Measurements from ENCODE around the gene HIVEP2. TPM values are rescaled to one million over a fixed set of nuclear protein-coding genes. Genes with fewer than 3 reads are reported as not detected.

Gene HIVEP2
- total RNA-seq, 1 experiment from 2014 or later = 3.0 TPM

GRCh38 chr6:142848156-142848555 lies 96.8 kb downstream of the HIVEP2 start:
- Histone ChIP-seq H3K79me2 (ENCODE audit: low read length) (no peaks in the 10 kb centered on the region), H3K4me2 (ENCODE audit: low read depth, low read length, poor library complexity, severe bottlenecking) (no peak overlapping the region), H3K9me2 (replicated peaks; ENCODE audit: insufficient read depth, low read length) (no peaks in the 10 kb centered on the region), H3K9ac (ENCODE audit: low read length) (no peak overlapping the region), H3K27ac (ENCODE audit: low read length) (no peak overlapping the region), H2AFZ (ENCODE audit: low read length) (no peak overlapping the region), H4K20me1 (ENCODE audit: insufficient read depth, low read depth, low read length) (no peaks in the 10 kb centered on the region), H3K9me3 (ENCODE audit: low read length) (no peaks in the 10 kb centered on the region), H3K4me1 (ENCODE audit: low read length) (peaks cover 8% of the 10 kb centered on the region), H3K36me3 (ENCODE audit: insufficient read depth, low read length) (no peaks in the 10 kb centered on the region), H3K4me3 (ENCODE audit: low read length) (no peak overlapping the region), H3K27me3 (ENCODE audit: low read length) (no peaks in the 10 kb centered on the region)
- DNase-seq = no peak

DNA sequence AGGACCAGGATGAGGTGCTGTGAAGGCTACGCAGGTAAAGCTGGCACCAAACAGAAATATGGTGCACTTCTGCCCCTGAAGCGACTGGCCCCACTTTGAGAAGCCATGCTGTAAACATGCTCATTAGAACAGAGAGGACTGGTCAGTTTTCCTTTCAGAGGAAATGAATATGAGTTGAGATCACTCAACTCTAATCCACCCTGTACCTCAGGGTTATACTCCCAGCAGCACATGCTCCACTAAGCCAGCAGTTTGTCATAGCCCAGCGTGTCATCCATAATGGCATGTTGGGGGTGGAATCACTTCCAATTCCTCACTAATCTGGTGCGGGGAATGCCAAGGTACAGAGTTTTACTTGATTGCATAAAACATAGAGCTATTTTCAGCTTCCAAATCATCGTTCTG lies 98.1 kb downstream of the HIVEP2 start:
- peaks cover 10% of the 10 kb centered on the region for H3K4me1 ChIP-seq (ENCODE audit: low read length)
- no peak overlapping the region for H2AFZ ChIP-seq (ENCODE audit: low read length)
- H3K27ac ChIP-seq (ENCODE audit: low read length) = no peak overlapping the region
- no peak overlapping the region for H3K4me2 ChIP-seq (ENCODE audit: low read depth, low read length, poor library complexity, severe bottlenecking)
- H3K4me3 ChIP-seq (ENCODE audit: low read length) = no peak overlapping the region
- H4K20me1 ChIP-seq (ENCODE audit: insufficient read depth, low read depth, low read length) = no peaks in the 10 kb centered on the region
- no peak overlapping the region for H3K9ac ChIP-seq (ENCODE audit: low read length)
- H3K36me3 ChIP-seq (ENCODE audit: insufficient read depth, low read length) = no peaks in the 10 kb centered on the region
- H3K9me3 ChIP-seq (ENCODE audit: low read length) = no peaks in the 10 kb centered on the region
- H3K79me2 ChIP-seq (ENCODE audit: low read length) = no peaks in the 10 kb centered on the region
- H3K27me3 ChIP-seq (ENCODE audit: low read length) = no peaks in the 10 kb centered on the region
- DNase-seq = no peak
- H3K9me2 ChIP-seq (replicated peaks; ENCODE audit: insufficient read depth, low read length) = no peaks in the 10 kb centered on the region

- no peak overlapping the region for H3K9ac ChIP-seq (ENCODE audit: low read length)
- no peak overlapping the region for H3K27ac ChIP-seq (ENCODE audit: low read length)
Observed at GRCh38 chr6:142846459-142846831, 98.5 kb downstream of the HIVEP2 start.

GRCh38 chr6:142845624-142846458 lies 99.1 kb downstream of the HIVEP2 start:
- peak overlapping the region; percentile 45 for H3K4me2 ChIP-seq (ENCODE audit: low read depth, low read length, poor library complexity, severe bottlenecking)
- DNase-seq = peak; percentile 45
- no peak overlapping the region for H3K27ac ChIP-seq (ENCODE audit: low read length)
- H3K79me2 ChIP-seq (ENCODE audit: low read length) = no peaks in the 10 kb centered on the region
- no peaks in the 10 kb centered on the region for H3K9me2 ChIP-seq (replicated peaks; ENCODE audit: insufficient read depth, low read length)
- H4K20me1 ChIP-seq (ENCODE audit: insufficient read depth, low read depth, low read length) = no peaks in the 10 kb centered on the region
- no peaks in the 10 kb centered on the region for H3K36me3 ChIP-seq (ENCODE audit: insufficient read depth, low read length)
- H3K27me3 ChIP-seq (ENCODE audit: low read length) = no peaks in the 10 kb centered on the region
- H3K4me3 ChIP-seq (ENCODE audit: low read length) = peak overlapping the region; percentile 10; the same call in 1 of the 2 replicates
- H3K4me1 ChIP-seq (ENCODE audit: low read length) = peaks cover 10% of the 10 kb centered on the region
- H2AFZ ChIP-seq (ENCODE audit: low read length) = no peak overlapping the region
- no peaks in the 10 kb centered on the region for H3K9me3 ChIP-seq (ENCODE audit: low read length)
- peak overlapping the region; percentile 23; the same call in 1 of the 2 replicates for H3K9ac ChIP-seq (ENCODE audit: low read length)

More at GRCh38 chr6:142846459-142846831, 98.5 kb downstream of the HIVEP2 start:
- Histone ChIP-seq H3K4me1 (ENCODE audit: low read length) (peaks cover 10% of the 10 kb centered on the region), H3K4me3 (ENCODE audit: low read length) (no peak overlapping the region), H4K20me1 (ENCODE audit: insufficient read depth, low read depth, low read length) (no peaks in the 10 kb centered on the region), H3K4me2 (ENCODE audit: low read depth, low read length, poor library complexity, severe bottlenecking) (no peak overlapping the region), H2AFZ (ENCODE audit: low read length) (no peak overlapping the region), H3K79me2 (ENCODE audit: low read length) (no peaks in the 10 kb centered on the region), H3K27me3 (ENCODE audit: low read length) (no peaks in the 10 kb centered on the region), H3K9me3 (ENCODE audit: low read length) (no peaks in the 10 kb centered on the region), H3K36me3 (ENCODE audit: insufficient read depth, low read length) (no peaks in the 10 kb centered on the region), H3K9me2 (replicated peaks; ENCODE audit: insufficient read depth, low read length) (no peaks in the 10 kb centered on the region)
- no peak for DNase-seq

DNA sequence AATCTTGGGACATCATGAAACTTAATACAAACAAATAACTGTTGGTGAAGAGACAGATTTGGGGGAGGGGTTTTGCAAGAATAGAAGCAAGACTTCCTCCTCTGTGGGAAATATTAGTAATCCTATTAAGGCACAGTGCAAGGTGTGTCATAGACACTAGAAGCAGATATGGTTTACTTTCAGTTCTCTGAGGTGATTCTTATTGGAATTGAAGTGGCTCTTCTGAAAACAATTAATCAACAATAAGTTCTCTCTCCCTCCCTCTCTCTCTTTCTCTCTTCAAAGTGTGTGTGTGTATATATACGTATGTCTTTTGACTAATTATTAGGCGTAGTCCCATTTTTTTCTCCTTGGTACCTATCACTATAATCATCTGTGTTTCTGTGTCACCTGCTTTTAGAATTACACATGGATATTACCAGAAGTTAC lies 99.8 kb downstream of the HIVEP2 start:
- Histone ChIP-seq H2AFZ (ENCODE audit: low read length) (no peak overlapping the region), H3K4me1 (ENCODE audit: low read length) (peaks cover 10% of the 10 kb centered on the region), H4K20me1 (ENCODE audit: insufficient read depth, low read depth, low read length) (no peaks in the 10 kb centered on the region), H3K79me2 (ENCODE audit: low read length) (no peaks in the 10 kb centered on the region), H3K9me3 (ENCODE audit: low read length) (no peaks in the 10 kb centered on the region), H3K27ac (ENCODE audit: low read length) (no peak overlapping the region), H3K9me2 (replicated peaks; ENCODE audit: insufficient read depth, low read length) (no peaks in the 10 kb centered on the region), H3K4me3 (ENCODE audit: low read length) (peak overlapping the region; percentile 10; the same call in 1 of the 2 replicates), H3K9ac (ENCODE audit: low read length) (no peak overlapping the region), H3K4me2 (ENCODE audit: low read depth, low read length, poor library complexity, severe bottlenecking) (peak overlapping the region; percentile 45), H3K27me3 (ENCODE audit: low read length) (no peaks in the 10 kb centered on the region), H3K36me3 (ENCODE audit: insufficient read depth, low read length) (no peaks in the 10 kb centered on the region)
- DNase-seq = no peak

GRCh38 chr6:142844065-142844755 lies 100.8 kb downstream of the HIVEP2 start:
- Histone ChIP-seq H2AFZ (ENCODE audit: low read length) (no peak overlapping the region), H3K36me3 (ENCODE audit: insufficient read depth, low read length) (no peaks in the 10 kb centered on the region), H3K9me2 (replicated peaks; ENCODE audit: insufficient read depth, low read length) (no peaks in the 10 kb centered on the region), H3K4me2 (ENCODE audit: low read depth, low read length, poor library complexity, severe bottlenecking) (no peak overlapping the region), H4K20me1 (ENCODE audit: insufficient read depth, low read depth, low read length) (no peaks in the 10 kb centered on the region), H3K4me1 (ENCODE audit: low read length) (peaks cover 10% of the 10 kb centered on the region), H3K27ac (ENCODE audit: low read length) (no peak overlapping the region), H3K4me3 (ENCODE audit: low read length) (no peak overlapping the region), H3K9me3 (ENCODE audit: low read length) (no peaks in the 10 kb centered on the region), H3K9ac (ENCODE audit: low read length) (no peak overlapping the region), H3K79me2 (ENCODE audit: low read length) (no peaks in the 10 kb centered on the region), H3K27me3 (ENCODE audit: low read length) (no peaks in the 10 kb centered on the region)
- DNase-seq = no peak

- Histone ChIP-seq H3K9me3 (ENCODE audit: low read length) (no peaks in the 10 kb centered on the region), H4K20me1 (ENCODE audit: insufficient read depth, low read depth, low read length) (no peaks in the 10 kb centered on the region), H2AFZ (ENCODE audit: low read length) (no peak overlapping the region), H3K27me3 (ENCODE audit: low read length) (no peaks in the 10 kb centered on the region), H3K27ac (ENCODE audit: low read length) (no peak overlapping the region), H3K9me2 (replicated peaks; ENCODE audit: insufficient read depth, low read length) (no peaks in the 10 kb centered on the region), H3K4me3 (ENCODE audit: low read length) (no peak overlapping the region), H3K4me1 (ENCODE audit: low read length) (peaks cover 10% of the 10 kb centered on the region), H3K4me2 (ENCODE audit: low read depth, low read length, poor library complexity, severe bottlenecking) (no peak overlapping the region), H3K36me3 (ENCODE audit: insufficient read depth, low read length) (no peaks in the 10 kb centered on the region), H3K9ac (ENCODE audit: low read length) (no peak overlapping the region), H3K79me2 (ENCODE audit: low read length) (no peaks in the 10 kb centered on the region)
- no peak for DNase-seq
Observed at GRCh38 chr6:142843361-142843760, 101.6 kb downstream of the HIVEP2 start.

- no peak overlapping the region for H3K27ac ChIP-seq (ENCODE audit: low read length)
- H4K20me1 ChIP-seq (ENCODE audit: insufficient read depth, low read depth, low read length) = no peaks in the 10 kb centered on the region
- H3K4me3 ChIP-seq (ENCODE audit: low read length) = no peak overlapping the region
- H3K36me3 ChIP-seq (ENCODE audit: insufficient read depth, low read length) = no peaks in the 10 kb centered on the region
- no peaks in the 10 kb centered on the region for H3K79me2 ChIP-seq (ENCODE audit: low read length)
- H3K4me2 ChIP-seq (ENCODE audit: low read depth, low read length, poor library complexity, severe bottlenecking) = no peak overlapping the region
- DNase-seq = no peak
- H3K9me2 ChIP-seq (replicated peaks; ENCODE audit: insufficient read depth, low read length) = no peaks in the 10 kb centered on the region
- no peaks in the 10 kb centered on the region for H3K27me3 ChIP-seq (ENCODE audit: low read length)
- peaks cover 10% of the 10 kb centered on the region for H3K4me1 ChIP-seq (ENCODE audit: low read length)
- no peaks in the 10 kb centered on the region for H3K9me3 ChIP-seq (ENCODE audit: low read length)
- H3K9ac ChIP-seq (ENCODE audit: low read length) = no peak overlapping the region
- H2AFZ ChIP-seq (ENCODE audit: low read length) = no peak overlapping the region
Observed at GRCh38 chr6:142842418-142843261, 102.3 kb downstream of the HIVEP2 start.
